SIG-M5 treated with dmso at 0.1 percent for 504 hours (cell line): ENCODE results near the gene PAGR1.
A peak's percentile ranks its signal among the peaks of the same experiment; 100 is the strongest.
"Not testable (repeated sequence)": the region's sequence is repeated elsewhere in the genome, so short reads cannot be mapped to it uniquely, and the experiment has no call there.

Experiments
- DNase-seq: peaks from one replicate; lab custom pipeline; 2025; ENCODE audit not compliant: unreplicated experiment; lab: John Stamatoyannopoulos, UW

PAGR1 gene

DNA sequence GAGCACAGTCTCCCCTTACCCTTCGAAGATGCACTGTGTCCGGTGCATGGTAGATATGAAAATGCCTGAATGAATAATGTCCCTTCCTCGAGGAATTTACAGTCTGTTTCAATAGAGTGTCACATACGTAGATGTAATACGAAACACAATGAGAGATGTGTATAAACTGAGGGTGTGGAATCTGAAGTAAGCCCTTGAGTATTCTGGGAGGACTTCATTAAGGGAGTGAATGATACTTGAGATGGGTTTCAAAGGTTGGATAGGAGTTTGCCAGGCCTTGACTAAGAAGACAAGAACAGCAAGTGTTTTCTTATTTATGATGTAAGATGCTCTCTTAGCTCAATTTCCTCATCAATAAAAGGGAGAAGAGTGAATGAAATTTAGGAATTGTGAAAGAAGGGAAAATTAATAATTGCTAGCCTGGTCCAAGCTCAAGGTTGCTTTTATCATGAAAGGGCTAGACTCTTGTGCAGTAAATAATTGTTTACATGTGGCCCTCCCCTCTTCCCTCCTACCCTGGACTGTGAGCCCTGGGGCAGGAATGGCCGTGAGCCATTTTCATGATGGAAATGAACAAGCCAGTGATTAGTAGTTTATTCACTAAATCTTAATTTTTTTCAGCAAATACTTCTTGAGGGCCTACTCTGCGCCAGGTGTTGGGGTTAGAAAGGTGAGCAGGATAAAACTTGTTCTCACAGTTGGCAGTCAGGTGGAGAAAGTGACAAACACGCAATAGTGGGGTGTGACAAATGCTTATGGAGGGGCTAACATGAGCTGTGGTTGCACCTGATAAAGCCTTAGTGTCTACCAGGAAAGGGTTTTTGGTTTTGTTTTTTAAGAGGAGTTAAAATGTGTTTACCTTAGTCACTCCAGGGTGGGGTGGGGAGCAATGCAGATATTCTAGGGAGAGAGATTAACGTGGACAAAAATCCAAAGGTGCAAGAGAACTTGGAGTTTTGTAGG, 23.8 kb upstream of the PAGR1 start:
- DNase-seq: no peak

- not testable (repeated sequence) for DNase-seq
Observed at GRCh38 chr16:29793153-29793552, 22.8 kb upstream of the PAGR1 start.

GRCh38 chr16:29794231-29794710, 21.7 kb upstream of the PAGR1 start:
- DNase-seq: no peak

GRCh38 chr16:29802416-29802935, 13.5 kb upstream of the PAGR1 start:
- no peak for DNase-seq

DNA sequence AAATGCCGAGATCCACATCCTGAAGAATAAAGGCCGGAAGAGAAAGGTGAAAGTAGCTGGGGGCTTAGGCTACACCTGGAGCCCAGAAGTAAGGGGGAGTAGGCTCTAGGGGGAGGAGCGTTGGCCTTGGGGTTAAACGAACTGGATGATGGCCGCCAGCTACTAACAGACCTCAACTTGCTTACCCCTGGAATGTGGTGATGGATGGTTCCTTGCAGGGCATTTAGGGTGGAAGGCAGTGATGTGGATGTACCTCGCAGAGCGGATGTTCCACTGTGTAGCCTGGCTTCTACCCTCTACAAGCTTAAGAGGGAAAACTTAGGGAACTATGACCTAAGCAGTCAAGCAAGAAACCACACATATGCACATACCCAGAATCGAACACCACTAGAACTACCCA, 11.9 kb upstream of the PAGR1 start:
- no peak for DNase-seq

- peak; percentile 55 for DNase-seq
Observed at GRCh38 chr16:29804455-29805231, 11.3 kb upstream of the PAGR1 start.

GRCh38 chr16:29805232-29806098, 10.5 kb upstream of the PAGR1 start:
- DNase-seq: peak; percentile 96

DNA sequence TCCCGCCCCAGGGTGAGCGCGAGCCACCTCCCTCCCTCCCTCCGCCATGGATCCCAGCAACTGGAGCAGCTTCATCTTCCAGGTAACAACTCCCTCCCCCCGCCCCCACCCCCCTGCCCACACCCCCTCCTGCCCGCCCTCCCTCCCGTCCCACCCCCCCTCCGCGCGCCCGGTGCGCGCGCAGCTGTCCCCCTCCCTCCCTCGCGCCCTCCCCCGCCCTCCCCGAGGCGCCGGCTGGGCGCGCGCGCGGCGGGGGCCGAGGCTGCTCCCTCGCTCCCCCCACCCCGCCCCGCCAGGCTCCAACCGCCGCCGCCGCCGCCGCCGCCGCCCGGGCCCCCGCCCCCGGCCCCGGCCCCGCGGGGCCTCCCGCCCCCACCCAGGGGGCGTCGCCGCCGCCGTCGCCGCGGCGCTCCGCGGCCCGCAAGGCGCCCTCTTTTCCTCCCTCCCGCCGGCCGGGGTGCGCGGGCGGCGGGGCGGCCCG, 9.8 kb upstream of the PAGR1 start, which contains the start of gene MAZ:
MAZ (plus strand) TSS at position 431 of the 481 bp plus-strand sequence. CDS start 173 bp downstream, outside the sequence.
- peak; percentile 89 for DNase-seq

GRCh38 chr16:29806641-29807425, 9.1 kb upstream of the PAGR1 start:
- peak; percentile 63 for DNase-seq

DNA sequence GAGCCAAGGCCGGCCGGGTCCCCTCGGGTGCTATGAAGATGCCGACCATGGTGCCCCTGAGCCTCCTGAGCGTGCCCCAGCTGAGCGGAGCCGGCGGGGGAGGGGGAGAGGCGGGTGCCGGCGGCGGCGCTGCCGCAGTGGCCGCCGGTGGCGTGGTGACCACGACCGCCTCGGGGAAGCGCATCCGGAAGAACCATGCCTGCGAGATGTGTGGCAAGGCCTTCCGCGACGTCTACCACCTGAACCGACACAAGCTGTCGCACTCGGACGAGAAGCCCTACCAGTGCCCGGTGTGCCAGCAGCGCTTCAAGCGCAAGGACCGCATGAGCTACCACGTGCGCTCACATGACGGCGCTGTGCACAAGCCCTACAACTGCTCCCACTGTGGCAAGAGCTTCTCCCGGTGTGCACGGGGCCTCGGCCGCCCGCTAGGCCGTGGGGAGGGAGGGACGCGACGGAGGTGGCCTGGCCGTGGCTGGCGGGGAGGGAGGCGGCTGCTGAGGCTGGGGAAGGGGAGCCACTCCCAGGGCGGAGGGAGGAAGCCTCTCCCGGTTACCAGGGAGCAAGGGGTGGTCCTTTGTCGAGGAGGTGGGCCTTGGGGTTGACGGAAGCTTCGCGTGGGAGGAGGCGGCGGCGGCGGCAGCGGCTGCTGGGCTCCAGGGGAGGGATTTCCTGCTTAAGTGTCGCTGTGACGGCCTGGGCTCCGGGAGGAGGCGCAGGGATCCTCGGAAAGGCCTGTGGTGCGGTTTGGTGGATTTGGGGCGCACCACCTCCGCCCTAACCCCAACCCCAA, 8.3 kb upstream of the PAGR1 start:
- peak; percentile 87 for DNase-seq

- no peak for DNase-seq
Observed at GRCh38 chr16:29808219-29808900, 7.6 kb upstream of the PAGR1 start.

DNA sequence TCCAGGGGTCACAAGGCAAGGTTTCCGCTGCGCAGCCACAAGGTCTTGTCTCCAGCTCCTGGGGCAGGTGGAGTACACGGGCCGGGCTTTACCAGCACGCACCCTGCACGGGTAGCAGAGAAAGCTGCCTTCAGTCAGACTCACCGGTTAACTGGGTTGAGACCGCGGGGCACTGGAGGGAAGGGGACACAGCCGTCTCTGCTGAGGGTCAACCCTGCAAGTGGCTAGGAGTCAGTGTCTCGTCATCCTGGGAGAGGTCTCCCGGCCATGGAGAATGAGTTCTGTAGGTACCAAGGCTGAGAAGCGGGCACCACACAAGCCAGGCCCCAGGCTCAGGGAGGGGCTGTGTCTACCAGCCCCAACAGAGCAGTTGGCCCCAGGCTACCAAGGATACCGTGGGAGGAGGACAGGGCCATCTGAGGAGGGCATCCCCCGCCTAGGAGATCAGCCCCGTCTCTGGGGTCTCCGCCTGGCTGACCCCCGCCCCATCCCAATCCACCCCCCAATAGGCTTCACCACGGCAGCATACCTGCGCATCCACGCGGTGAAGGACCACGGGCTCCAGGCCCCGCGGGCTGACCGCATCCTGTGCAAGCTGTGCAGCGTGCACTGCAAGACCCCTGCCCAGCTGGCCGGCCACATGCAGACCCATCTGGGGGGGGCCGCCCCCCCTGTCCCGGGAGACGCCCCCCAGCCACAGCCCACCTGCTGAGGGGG, 6.8 kb upstream of the PAGR1 start:
- DNase-seq: no peak

GRCh38 chr16:29809850-29810698, 5.9 kb upstream of the PAGR1 start:
- peak; percentile 53 for DNase-seq

DNA sequence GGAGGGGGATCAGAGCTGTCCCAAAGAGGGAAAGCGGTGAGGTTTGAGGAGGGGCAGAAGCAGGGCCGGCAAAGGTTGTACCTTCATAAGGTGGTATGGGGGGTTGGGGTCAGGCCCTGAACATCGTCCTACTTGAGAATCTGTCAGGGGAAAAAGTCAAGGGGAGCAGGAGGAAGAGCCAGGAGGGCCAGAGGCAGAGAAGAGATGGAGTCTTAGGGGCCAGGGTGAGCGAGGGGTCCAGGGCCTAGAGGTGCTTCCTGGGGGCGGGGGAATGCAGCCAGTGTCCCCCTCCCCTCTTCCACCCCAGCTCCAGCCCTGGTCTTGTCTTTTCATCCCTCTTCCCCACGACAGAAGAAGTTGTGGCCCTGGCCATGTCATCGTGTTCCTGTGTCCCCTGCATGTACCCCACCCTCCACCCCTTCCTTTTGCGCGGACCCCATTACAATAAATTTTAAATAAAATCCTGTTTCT, 5.2 kb upstream of the PAGR1 start:
- DNase-seq: no peak

- peak; percentile 83 for DNase-seq
Observed at GRCh38 chr16:29811170-29811895, 4.6 kb upstream of the PAGR1 start.
